Effector memory CD8-positive, alpha-beta T cell (primary cell): Measurements from ENCODE around the gene PCK1.

Experiments used
- ATAC-seq: fragments of 150-1000 bp; cut with Tn5 transposase; replicated peaks from 2 replicates; pipeline ENCODE4 v1.10.0; 2021; ENCODE audit warnings: mild to moderate bottlenecking, moderate library complexity
- DNase-seq, 3 experiments: peaks; one replicate each; pipeline ENCODE4 v3.0.0; 2021
- H3K27ac Mint-ChIP-seq, 2 donors: one replicate each; pipeline ENCODE4 v1.8.0; 2022; ENCODE audit warnings: mild to moderate bottlenecking in 2 of 2, mixed read lengths in 2 of 2, moderate library complexity in 2 of 2
- H3K27me3 Mint-ChIP-seq, 2 donors: one replicate each; pipeline ENCODE4 v1.8.0; 2022; ENCODE audit warnings: mixed read lengths in 2 of 2
- H3K36me3 Mint-ChIP-seq: one replicate; pipeline ENCODE4 v1.8.0; 2022; ENCODE audit warnings: mild to moderate bottlenecking, moderate library complexity, mixed read lengths; ENCODE audit not compliant: insufficient read depth
- H3K4me1 Mint-ChIP-seq, 2 donors: one replicate each; pipeline ENCODE4 v1.8.0; 2022; ENCODE audit warnings: low read depth in 2 of 2, mixed read lengths in 2 of 2
- H3K4me3 Mint-ChIP-seq, 2 donors: one replicate each; pipeline ENCODE4 v1.8.0; 2022; ENCODE audit warnings: mild to moderate bottlenecking in 2 of 2, mixed read lengths in 2 of 2, moderate library complexity in 2 of 2
- H3K9me3 Mint-ChIP-seq, 2 donors: one replicate each; pipeline ENCODE4 v1.8.0; 2022; ENCODE audit warnings: mixed read lengths in 2 of 2

PCK1 gene

DNA sequence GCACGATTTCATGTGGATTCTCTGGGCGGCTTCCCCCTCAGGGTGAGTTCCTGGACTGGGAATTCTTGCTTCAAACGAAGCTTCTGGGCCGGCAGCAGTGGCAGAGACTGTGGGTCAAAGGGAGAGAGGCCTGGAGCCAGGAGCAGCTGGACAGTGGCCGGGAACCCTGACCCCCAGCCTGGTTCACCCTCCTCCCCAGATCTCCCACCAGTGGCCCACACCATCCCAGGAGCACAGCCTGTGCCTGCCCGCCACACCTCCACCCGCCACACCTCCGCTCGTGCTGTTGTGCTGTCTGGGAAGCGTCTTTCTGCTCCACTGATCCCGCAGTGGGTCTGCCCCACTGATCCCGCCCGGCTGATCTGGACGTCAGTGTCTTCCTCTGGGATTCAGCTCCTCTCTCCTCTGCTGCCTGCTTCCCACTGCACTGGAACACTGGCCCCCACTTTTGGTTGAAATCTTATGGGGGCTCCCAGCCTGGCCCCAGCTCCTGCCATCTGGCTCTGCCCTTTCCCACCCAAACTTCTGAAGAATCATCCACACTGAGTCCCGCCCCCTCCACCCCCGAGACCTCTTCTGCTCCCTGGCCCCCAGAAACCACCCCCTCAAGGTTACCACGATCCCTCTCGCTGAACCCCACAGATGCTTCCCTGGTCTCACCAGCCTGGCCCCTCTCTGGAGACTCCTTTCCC, 49.5 kb downstream of the PCK1 start:
- H3K4me1 Mint-ChIP-seq = peaks cover 15 to 19% of the 10 kb centered on the region in 2 donors
- ATAC-seq (no peak), DNase-seq (no peak)
- H3K27ac Mint-ChIP-seq = peak overlapping the region; percentile 75 to 77
- H3K4me3 Mint-ChIP-seq = no peak overlapping the region
- no peaks in the 10 kb centered on the region for H3K27me3 Mint-ChIP-seq
- peaks cover 78% of the 10 kb centered on the region for H3K36me3 Mint-ChIP-seq
- H3K9me3 Mint-ChIP-seq = no peaks in the 10 kb centered on the region

DNA sequence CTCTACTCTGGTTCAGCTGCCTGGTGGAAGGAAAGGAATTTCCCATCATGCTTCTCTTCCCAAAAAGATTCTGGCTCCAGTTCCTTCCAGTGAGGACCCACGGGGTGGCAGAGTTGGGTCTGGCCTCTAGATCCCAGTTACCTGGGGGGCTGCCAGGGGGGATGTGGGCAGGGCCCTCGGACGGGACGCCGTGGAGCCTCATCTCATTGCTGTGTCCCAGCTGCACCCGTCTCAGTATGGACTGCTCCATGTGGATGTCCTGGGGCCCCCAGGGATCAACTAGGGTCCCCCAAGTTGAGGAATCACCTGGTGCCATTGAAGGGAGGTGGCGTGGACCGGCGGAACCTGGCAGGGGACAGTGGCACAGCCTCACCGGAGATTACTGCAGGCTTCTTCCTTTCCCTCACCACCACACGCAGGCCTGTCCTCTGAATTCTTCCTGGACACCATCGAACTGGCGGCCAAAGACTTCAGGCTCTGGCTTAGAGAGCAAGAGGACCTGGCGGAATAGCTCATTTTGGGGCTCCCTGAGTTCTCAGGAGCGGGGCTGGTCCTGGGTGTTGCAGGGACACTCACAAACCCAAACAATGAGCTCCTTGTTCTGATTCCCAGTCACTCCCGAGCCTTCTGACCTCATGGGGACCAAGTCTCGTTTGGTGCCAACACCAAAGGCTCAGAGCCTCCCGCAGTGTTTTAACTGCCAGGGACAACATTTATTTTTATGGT, 50.8 kb downstream of the PCK1 start:
- H3K4me3 Mint-ChIP-seq = no peak overlapping the region
- H3K27me3 Mint-ChIP-seq = no peaks in the 10 kb centered on the region
- H3K27ac Mint-ChIP-seq = no peak overlapping the region
- peaks cover 80% of the 10 kb centered on the region for H3K36me3 Mint-ChIP-seq
- peaks cover 12 to 13% of the 10 kb centered on the region in 2 donors for H3K4me1 Mint-ChIP-seq
- no peaks in the 10 kb centered on the region for H3K9me3 Mint-ChIP-seq
- no peak for ATAC-seq
- no peak for DNase-seq

DNA sequence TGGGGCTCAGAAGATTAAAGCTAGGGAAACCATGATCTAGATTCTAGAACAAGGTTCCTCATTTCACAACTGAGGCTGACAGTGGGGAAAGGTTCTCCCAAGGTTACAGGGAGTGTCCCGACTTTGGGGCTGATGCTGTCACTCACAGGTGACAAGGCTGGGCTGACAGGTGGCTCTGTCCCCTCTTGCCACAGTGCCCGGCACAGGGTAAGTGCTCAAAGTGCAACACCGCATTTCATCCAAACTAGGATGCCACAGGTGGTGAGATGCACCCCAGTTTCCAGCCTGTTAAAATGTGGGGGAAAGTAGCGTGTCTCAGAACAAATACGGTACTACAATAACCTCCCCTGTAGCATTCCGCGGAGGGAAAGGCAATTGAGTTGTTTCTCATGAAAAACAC, 51.5 kb downstream of the PCK1 start:
- Mint-ChIP-seq H3K27ac (no peak overlapping the region), H3K27me3 (no peaks in the 10 kb centered on the region), H3K4me1 (peaks cover 17 to 20% of the 10 kb centered on the region in 2 donors), H3K9me3 (no peaks in the 10 kb centered on the region), H3K36me3 (peaks cover 80% of the 10 kb centered on the region), H3K4me3 (no peak overlapping the region)
- ATAC-seq (no peak), DNase-seq (no peak)

DNA sequence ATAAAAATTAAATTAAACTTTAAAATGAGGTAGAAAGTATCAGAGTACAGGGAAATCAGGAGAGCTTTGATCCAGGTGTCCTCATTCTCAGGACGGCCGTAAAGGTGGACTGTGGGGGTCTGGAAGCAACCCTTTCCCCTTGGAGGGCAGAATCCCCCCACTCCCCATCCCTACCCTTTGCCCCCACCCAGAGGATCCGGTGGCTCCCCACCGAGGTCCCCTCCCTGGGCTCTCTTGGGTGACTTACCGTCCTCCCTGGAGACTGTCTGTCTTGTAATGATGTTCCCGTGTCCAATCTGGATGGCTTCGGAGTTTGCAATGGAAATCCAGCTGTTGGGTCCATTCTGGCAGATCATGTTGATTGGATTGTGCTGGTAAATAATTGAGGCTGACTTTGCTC, 52.0 kb downstream of the PCK1 start:
- Mint-ChIP-seq H3K27me3 (no peaks in the 10 kb centered on the region), H3K36me3 (peaks cover 77% of the 10 kb centered on the region), H3K27ac (peak overlapping the region in 1 of 2 donors; percentile 38), H3K9me3 (no peaks in the 10 kb centered on the region), H3K4me3 (no peak overlapping the region), H3K4me1 (peaks cover 21 to 25% of the 10 kb centered on the region in 2 donors)
- DNase-seq = no peak
- ATAC-seq = no peak

DNA sequence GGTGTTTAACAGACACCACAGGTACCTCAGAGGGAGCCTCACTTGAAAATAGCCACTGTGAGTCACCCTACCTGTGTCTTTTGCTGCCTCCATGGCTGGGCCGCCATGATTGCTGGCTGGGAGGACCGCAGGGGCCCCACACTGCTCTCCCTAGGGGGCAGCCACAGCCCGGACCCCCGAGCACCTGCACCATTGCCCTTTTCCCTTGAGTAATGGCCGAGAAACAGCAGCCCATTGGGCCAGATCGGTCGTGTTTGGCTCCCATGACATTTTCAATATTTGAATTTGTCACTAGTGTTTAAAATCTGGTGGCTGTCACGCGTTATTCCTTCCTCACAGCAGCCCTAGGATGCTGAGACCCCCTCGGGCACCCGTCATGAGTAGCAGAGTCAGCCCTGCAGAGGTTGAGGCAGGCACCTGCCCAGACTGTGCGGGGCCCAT, 52.6 kb downstream of the PCK1 start:
- H3K9me3 Mint-ChIP-seq = no peaks in the 10 kb centered on the region
- no peaks in the 10 kb centered on the region for H3K27me3 Mint-ChIP-seq
- H3K36me3 Mint-ChIP-seq = peaks cover 72% of the 10 kb centered on the region
- peaks cover 27 to 29% of the 10 kb centered on the region in 2 donors for H3K4me1 Mint-ChIP-seq
- H3K4me3 Mint-ChIP-seq = no peak overlapping the region
- ATAC-seq (no peak), DNase-seq (no peak)
- H3K27ac Mint-ChIP-seq = peak overlapping the region in 1 of 2 donors; percentile 38

DNA sequence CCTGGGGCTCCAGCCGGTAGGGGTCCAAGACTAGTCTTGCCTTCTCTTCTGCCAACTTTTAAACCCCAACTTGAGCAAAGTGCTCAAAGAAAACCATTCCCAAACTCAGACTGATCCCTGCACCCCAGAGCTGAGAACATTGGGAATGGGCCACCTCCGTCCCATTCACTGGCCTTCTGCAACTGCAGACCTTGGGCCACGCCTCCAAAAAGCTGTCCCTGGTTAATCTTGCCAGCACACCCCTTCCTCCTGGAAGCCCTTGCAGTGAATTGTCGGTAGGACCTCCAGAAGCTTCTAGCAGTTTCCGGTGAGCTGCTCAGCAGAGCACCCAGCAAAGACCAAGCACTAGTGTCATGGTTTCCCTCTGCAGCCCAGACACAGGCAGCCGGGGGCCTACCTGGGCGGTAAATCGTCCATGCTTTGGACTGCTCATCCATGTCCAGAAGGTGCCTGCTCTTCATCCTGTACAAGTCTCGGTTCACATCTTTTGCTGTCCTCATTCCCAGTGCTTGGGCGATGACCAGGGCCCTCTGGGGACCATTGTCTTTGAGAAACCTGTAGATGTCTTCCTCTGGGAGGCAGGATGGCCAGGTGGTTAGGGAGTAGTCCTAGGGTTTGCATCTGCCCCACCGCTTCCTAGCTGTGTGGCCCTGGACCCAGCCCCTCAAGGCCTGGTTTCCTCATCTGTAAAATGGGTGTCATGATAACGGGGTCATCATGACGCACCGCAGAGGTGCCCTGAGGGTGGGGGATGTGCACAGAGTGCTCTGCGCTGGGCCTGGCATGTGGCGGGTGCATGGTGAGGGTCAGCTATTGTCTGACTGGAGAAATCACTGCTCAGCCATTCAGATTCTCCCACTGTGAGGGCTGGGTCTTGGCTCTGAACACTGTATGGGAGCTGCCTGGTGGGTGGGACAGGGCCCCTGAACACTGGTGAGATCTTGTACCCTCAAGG, 53.9 kb downstream of the PCK1 start:
- Mint-ChIP-seq H3K4me1 (peaks cover 40% of the 10 kb centered on the region in 2 donors), H3K4me3 (no peak overlapping the region), H3K36me3 (peaks cover 75% of the 10 kb centered on the region), H3K27me3 (no peaks in the 10 kb centered on the region), H3K9me3 (no peaks in the 10 kb centered on the region), H3K27ac (peak overlapping the region in 1 of 2 donors; percentile 49)
- no peak for DNase-seq
- ATAC-seq = no peak

DNA sequence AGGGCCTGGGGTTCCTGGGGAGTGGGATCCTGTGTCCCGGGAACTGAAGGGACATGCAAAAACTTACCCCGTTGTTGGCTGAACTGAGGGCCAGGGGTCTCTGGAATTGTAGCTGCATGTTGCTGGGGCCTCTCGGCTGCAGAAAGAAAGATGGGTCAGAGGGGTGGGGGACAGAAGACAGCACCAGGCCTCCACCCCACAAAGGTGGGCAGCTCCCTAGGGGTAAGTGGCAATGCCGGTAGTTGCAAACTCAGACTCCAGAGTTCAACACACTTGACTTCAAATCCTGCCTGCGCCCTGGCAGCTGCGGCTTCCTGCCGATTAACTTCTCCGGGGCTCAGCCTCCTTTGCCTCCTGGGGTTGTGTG, 54.5 kb downstream of the PCK1 start:
- no peak overlapping the region for H3K27ac Mint-ChIP-seq
- H3K9me3 Mint-ChIP-seq = no peaks in the 10 kb centered on the region
- no peak overlapping the region for H3K4me3 Mint-ChIP-seq
- H3K27me3 Mint-ChIP-seq = no peaks in the 10 kb centered on the region
- peaks cover 70% of the 10 kb centered on the region for H3K36me3 Mint-ChIP-seq
- peaks cover 45% of the 10 kb centered on the region in 2 donors for H3K4me1 Mint-ChIP-seq
- DNase-seq (no peak), ATAC-seq (no peak)

DNA sequence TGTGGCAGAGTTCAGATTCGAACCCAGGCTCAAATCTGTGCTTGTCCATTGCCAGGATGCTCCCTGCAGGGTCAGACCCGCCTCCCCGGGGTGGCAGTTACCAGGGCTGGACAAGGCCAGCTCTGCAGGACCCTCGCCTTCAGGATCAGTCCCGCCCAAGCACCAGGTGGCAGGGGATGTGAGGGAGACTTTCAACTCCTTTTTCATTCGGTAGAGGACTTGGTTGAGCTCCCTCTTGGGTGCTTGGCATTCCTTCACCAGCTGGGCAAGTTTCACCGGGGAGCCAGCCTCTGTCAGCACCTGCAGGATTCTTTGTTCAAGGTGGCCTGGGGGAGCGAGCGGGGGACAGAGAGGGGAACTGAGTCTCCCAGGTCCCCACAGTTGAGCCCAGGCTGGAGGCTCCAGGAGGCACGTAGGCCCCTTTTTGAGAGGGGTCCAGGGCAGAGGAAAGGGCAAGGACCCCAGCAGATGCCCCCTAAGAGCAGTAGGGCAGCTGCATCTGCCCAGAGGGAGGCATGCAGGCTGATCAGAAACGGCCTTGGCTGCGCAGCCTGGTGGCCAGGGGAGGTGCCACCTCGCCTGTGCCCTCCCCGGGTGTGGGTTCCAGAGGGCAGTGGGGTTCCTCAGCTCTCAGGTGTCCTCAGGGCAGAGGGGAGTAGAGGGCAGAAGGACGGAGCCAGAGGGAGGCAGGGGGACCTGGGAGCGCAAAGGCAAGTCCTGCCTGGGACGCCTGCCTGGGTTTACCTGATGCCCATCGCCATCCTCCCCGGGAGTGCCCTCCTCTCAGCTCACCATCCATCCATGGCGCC, 55.4 kb downstream of the PCK1 start:
- Mint-ChIP-seq H3K4me3 (peak overlapping the region; percentile 91 to 93), H3K36me3 (peaks cover 60% of the 10 kb centered on the region), H3K4me1 (peaks cover 46 to 53% of the 10 kb centered on the region in 2 donors), H3K9me3 (no peaks in the 10 kb centered on the region), H3K27me3 (no peaks in the 10 kb centered on the region), H3K27ac (peak overlapping the region; percentile 93 to 96)
- no peak for DNase-seq
- no peak for ATAC-seq

DNA sequence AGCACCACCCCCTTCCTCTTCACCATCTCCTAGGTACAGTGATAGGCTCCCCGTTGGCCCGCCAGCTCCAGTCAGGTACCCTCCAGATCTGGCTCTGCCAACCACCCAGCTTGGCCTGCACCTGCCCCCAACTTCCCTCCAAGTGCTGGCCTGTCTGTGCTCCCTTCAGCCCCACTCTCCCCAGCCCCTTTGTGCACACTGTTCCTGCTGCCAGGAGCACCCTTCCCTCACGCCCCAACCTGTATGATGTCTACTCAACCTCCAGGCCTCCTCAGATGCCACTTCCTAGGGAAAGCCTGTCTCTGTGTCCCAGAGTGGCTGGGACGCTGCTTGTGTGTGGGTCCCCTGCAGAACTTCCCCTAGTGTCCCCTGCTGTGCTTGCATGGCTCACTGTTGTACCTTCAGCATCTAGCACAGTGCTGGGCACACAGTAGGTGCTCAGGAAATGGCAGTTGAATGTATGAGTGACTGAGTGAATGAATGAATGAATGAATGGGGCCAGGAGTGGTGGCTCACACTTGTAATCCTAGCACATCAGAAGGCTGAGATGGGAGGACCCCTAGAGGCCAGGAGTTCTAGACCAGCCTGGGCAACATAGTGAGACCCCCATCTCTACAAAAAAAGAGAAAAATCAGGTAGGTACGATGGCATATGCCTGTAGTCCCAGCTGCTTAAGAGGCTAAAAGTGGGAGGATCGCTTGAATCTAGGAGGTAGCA, 56.3 kb downstream of the PCK1 start:
- DNase-seq (no peak), ATAC-seq (no peak)
- H3K4me3 Mint-ChIP-seq = peak overlapping the region; percentile 91 to 93
- no peaks in the 10 kb centered on the region for H3K27me3 Mint-ChIP-seq
- peaks cover 48 to 54% of the 10 kb centered on the region in 2 donors for H3K4me1 Mint-ChIP-seq
- peak overlapping the region; percentile 93 to 96 for H3K27ac Mint-ChIP-seq
- H3K9me3 Mint-ChIP-seq = no peaks in the 10 kb centered on the region
- H3K36me3 Mint-ChIP-seq = peaks cover 55% of the 10 kb centered on the region
